SK-N-MC (cell line): ENCODE measurements around the gene A2ML1.
"Not testable (repeated sequence)": the region's sequence is repeated elsewhere in the genome, so short reads cannot be mapped to it uniquely, and the experiment has no call there.

ENCODE experiments used
- EZH2 ChIP-seq: fragments of 200-600 bp; sonication (generic); IDR thresholded peaks from one replicate; pipeline ENCODE4 v1.6.1; 2017; ENCODE audit warnings: antibody characterized with exemption
- FOXP2 ChIP-seq: optimal IDR thresholded peaks from 2 replicates; pipeline ENCODE3; 2011; ENCODE audit warnings: mild to moderate bottlenecking, moderate library complexity; ENCODE audit not compliant: insufficient read depth; ENCODE audit errors: extremely low read length, control extremely low read depth

DNA sequence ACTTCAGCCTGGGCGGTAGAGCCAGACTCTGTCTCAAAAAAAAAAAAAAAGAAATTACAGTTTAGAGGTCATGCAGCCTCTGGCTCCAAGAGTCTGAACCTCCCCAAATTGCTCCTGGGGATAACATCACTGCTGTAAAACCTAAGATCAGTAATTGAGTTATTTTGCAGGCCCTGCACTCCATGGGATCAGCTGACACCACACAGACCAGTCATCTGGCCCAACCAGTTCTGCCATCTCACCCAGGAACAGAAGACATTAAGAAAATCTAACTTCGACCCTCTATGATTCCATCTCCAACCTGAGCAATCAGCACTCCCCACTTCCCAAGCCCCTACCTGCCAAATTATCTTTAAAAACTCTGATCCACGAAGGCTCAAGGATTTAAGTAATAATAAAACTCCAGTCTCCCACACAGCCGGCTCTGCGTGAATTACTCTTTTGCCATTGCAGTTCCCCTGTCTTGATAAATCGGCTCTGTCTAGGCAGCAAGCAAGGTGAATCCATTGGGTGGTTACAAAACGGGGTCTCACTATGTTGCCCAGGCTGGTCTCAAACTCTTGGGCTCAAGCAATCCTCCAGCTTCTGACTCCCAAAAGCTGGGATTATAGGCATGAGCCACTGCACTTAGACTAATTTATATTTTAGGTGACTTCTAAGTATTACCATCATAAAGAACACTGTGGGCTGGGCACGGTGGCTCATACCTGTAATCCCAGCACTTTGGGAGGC lies 1.6 kb upstream of the A2ML1 start:
- TF ChIP-seq EZH2, FOXP2: not testable (repeated sequence)
